MM.1S (cell line): ENCODE measurements around the gene TIMM50.

Experiments
- CTCF ChIP-seq: fragments of 300-600 bp; sonication (generic); IDR thresholded peaks from 2 replicates; pipeline ENCODE4 v1.5.1; 2016; ENCODE audit warnings: antibody characterized with exemption, low read length, mixed read lengths
- EZH2 ChIP-seq: fragments of 300-600 bp; sonication (generic); optimal IDR thresholded peaks from 2 replicates; pipeline ENCODE3; 2017; ENCODE audit warnings: low read depth, mild to moderate bottlenecking, antibody characterized with exemption, low read length, mixed read lengths
- EZH2phosphoT487 ChIP-seq: fragments of 300-600 bp; sonication (generic); IDR thresholded peaks from 2 replicates; pipeline ENCODE4 v1.6.1; 2018; ENCODE audit warnings: antibody characterized with exemption, low read length

GRCh38 chr19:39531834-39532232 lies 51.2 kb downstream of the TIMM50 start:
- no peak for TF ChIP-seq CTCF
- no peak for TF ChIP-seq EZH2
- no peak for TF ChIP-seq EZH2phosphoT487
